Endothelial cell of umbilical vein (primary cell): Measurements from ENCODE around the gene PRMT7. TPM values are rescaled to one million over a fixed set of nuclear protein-coding genes. Genes with fewer than 3 reads are reported as not detected.

Experiments
- BruUV-seq: library from RNA; stranded (reverse); fragments of 400-500 nt; replicated peaks from 2 replicates; lab custom pipeline; 2021; lab: Mats Ljungman, UMichigan
- CTCF ChIA-PET: fragments of 300-600, 350-600 bp; sonication (Branson Sonifier 250); formaldehyde crosslinking; loops from one replicate; lab custom pipeline; 2021; ENCODE audit warnings: antibody characterized with exemption, inconsistent platforms; lab: Charles Lee
- POLR2A ChIA-PET: fragments of 300-600, 350-600 bp; sonication (Branson Sonifier 250); formaldehyde crosslinking; loops from one replicate; lab custom pipeline; 2021; ENCODE audit warnings: antibody characterized with exemption, inconsistent platforms; lab: Charles Lee
- DNase-seq: peaks from one replicate; pipeline ENCODE4 v3.0.0-alpha.2; 2011; ENCODE audit warnings: low read depth, low spot score
- FAIRE-seq: peaks from 2 replicates; lab custom pipeline; 2011; peaks lifted over from hg19 to GRCh38; lab: Jason Lieb, UNC
- H2AFZ ChIP-seq: 2 replicates; pipeline ENCODE4 v1.6.0; 2012; ENCODE audit warnings: low read depth, low read length, control low read depth, inconsistent platforms
- H3K27ac ChIP-seq: 2 replicates; pipeline ENCODE4 v1.5.1; 2011; ENCODE audit warnings: low read depth, mild to moderate bottlenecking, control low read depth, low read length, moderate library complexity; ENCODE audit not compliant: insufficient read depth
- H3K27me3 ChIP-seq, 2 experiments: 2 replicates each; pipeline versions ENCODE4 v1.6.0 to v1.6.1; 2011; ENCODE audit warnings: low read length in 2 of 2, mixed read lengths in 1 of 2; ENCODE audit not compliant: control insufficient read depth in 2 of 2, insufficient read depth in 2 of 2
- H3K36me3 ChIP-seq, 2 experiments: 2 replicates in 1 of 2; 3 replicates in 1 of 2; pipeline ENCODE4 v1.5.1; 2011; ENCODE audit warnings: low read length in 2 of 2, mild to moderate bottlenecking in 1 of 2, moderate library complexity in 1 of 2; ENCODE audit not compliant: control insufficient read depth in 2 of 2, insufficient read depth in 2 of 2; ENCODE audit errors: extremely low read depth in 1 of 2
- H3K4me1 ChIP-seq: 3 replicates; pipeline ENCODE4 v1.5.1; 2011; ENCODE audit warnings: mild to moderate bottlenecking, low read length; ENCODE audit not compliant: control insufficient read depth, insufficient read depth; ENCODE audit errors: extremely low read depth
- H3K4me2 ChIP-seq: 2 replicates; pipeline ENCODE4 v1.6.1; 2011; ENCODE audit warnings: low read length, control low read depth, mixed read lengths; ENCODE audit not compliant: insufficient read depth
- H3K4me3 ChIP-seq, 3 experiments: fragments of 200-600 bp in 1 of 3; sonication (generic), shearing (Covaris generic) in 1 of 3; replicated peaks in 1 of 3; 2 replicates each; pipeline ENCODE4 v1.5.1; 2011 to 2016; ENCODE audit warnings: control low read depth in 3 of 3, low read length in 3 of 3, mild to moderate bottlenecking in 2 of 3, inconsistent platforms in 1 of 3, low read depth in 1 of 3, moderate library complexity in 1 of 3; ENCODE audit not compliant: insufficient read depth in 1 of 3
- H3K79me2 ChIP-seq: 2 replicates; pipeline ENCODE4 v1.6.0; 2012; ENCODE audit warnings: low read length, inconsistent platforms; ENCODE audit not compliant: control insufficient read depth, insufficient read depth
- H3K9ac ChIP-seq: replicated peaks from 2 replicates; pipeline ENCODE3; 2011; ENCODE audit warnings: low read length, control low read depth; ENCODE audit not compliant: insufficient read depth; ENCODE audit errors: extremely low read depth
- H3K9me1 ChIP-seq: replicated peaks from 3 replicates; pipeline ENCODE4 v1.6.0; 2011; ENCODE audit warnings: mild to moderate bottlenecking, low read length; ENCODE audit not compliant: control insufficient read depth, insufficient read depth; ENCODE audit errors: extremely low read depth
- H3K9me3 ChIP-seq: replicated peaks from 2 replicates; pipeline ENCODE4 v1.5.1; 2012; ENCODE audit warnings: low read length, inconsistent platforms; ENCODE audit not compliant: control insufficient read depth, insufficient read depth
- H4K20me1 ChIP-seq: replicated peaks from 2 replicates; pipeline ENCODE3; 2011; ENCODE audit warnings: mild to moderate bottlenecking, low read length; ENCODE audit not compliant: control insufficient read depth, insufficient read depth; ENCODE audit errors: extremely low read depth
- EZH2 ChIP-seq: IDR thresholded peaks from 2 replicates; pipeline ENCODE4 v1.6.1; 2012; ENCODE audit warnings: borderline replicate concordance, low read depth, mild to moderate bottlenecking, moderate library complexity, low read length, inconsistent platforms; ENCODE audit not compliant: severe bottlenecking
- FOS ChIP-seq: IDR thresholded peaks from 2 replicates; pipeline ENCODE4 v1.6.1; 2011; ENCODE audit warnings: mild to moderate bottlenecking, low read length, moderate library complexity, borderline replicate concordance; ENCODE audit not compliant: insufficient read depth
- GATA2 ChIP-seq: IDR thresholded peaks from 2 replicates; pipeline ENCODE4 v1.7.0; 2011; ENCODE audit warnings: low read depth, mild to moderate bottlenecking, moderate library complexity, mixed read lengths, low read length; ENCODE audit not compliant: insufficient read length, insufficient read depth
- JUN ChIP-seq: IDR thresholded peaks from 2 replicates; pipeline ENCODE4 v1.6.1; 2011; ENCODE audit warnings: borderline replicate concordance, low read depth; ENCODE audit not compliant: insufficient read length, insufficient read depth
- MYC ChIP-seq: IDR thresholded peaks from one replicate; pipeline ENCODE4 v1.6.1; 2011; ENCODE audit warnings: mild to moderate bottlenecking, low read depth, low read length
- POLR2A ChIP-seq: IDR thresholded peaks from 2 replicates; pipeline ENCODE4 v1.6.1; 2012; ENCODE audit warnings: low read depth, mild to moderate bottlenecking, control low read depth, low read length
- POLR2AphosphoS5 ChIP-seq: IDR thresholded peaks from 2 replicates; pipeline ENCODE4 v1.6.1; 2012; ENCODE audit warnings: low read depth, mild to moderate bottlenecking, control low read depth, low read length, moderate library complexity; ENCODE audit not compliant: insufficient read depth
- dilution Hi-C: fragments of 300-500 bp; cut with MboI; formaldehyde crosslinking; loops from one replicate; pipeline ENCODE4 v1.15.0; 2019; ENCODE audit warnings: low sequenced_read_pairs; ENCODE audit not compliant: extremely low pct_ligation_motif_present
- intact Hi-C: fragments of 100-400 bp; cut with micrococcal nuclease; formaldehyde crosslinking; loops from one replicate; pipeline ENCODE4 v1.10.0; 2022
- polyA plus RNA-seq, 4 experiments: library from polyadenylated mRNA; depleted of rRNA in 3 of 4; stranded (reverse) in 3 of 4; unstranded in 1 of 4; fragments of >200 nt; gene quantifications; 2 replicates each; pipeline versions ENCODE4 v1.2.1 to v1.2.3, GENCODE V29; 2011 to 2012; ENCODE audit warnings: missing spikeins in 1 of 4
- total RNA-seq: library from RNA; stranded (reverse); gene quantifications from 2 replicates; pipeline ENCODE4 v1.2.3, GENCODE V29; 2021
- TF ChIP-seq, protein P1 (sequence below), 2 donors: IDR thresholded peaks; 1 replicate in 1 of 2; 2 replicates in 1 of 2; pipeline ENCODE4 v1.5.1; 2011; ENCODE audit warnings: low read length in 2 of 2, mild to moderate bottlenecking in 2 of 2, moderate library complexity in 2 of 2, control low read depth in 1 of 2, inconsistent platforms in 1 of 2, low read depth in 1 of 2; ENCODE audit not compliant: insufficient read depth in 1 of 2; ENCODE audit errors: extremely low read depth in 1 of 2
- TF ChIP-seq, protein P2 (sequence below): IDR thresholded peaks from 2 replicates; pipeline ENCODE4 v1.6.1; 2011; ENCODE audit not compliant: insufficient read depth, insufficient read length

Gene PRMT7
- total and polyA plus RNA-seq, 2 donors (not counting 3 experiments of a cell fraction or from before 2014, with no cell fraction given), result 43.4 to 57.9 TPM

DNA sequence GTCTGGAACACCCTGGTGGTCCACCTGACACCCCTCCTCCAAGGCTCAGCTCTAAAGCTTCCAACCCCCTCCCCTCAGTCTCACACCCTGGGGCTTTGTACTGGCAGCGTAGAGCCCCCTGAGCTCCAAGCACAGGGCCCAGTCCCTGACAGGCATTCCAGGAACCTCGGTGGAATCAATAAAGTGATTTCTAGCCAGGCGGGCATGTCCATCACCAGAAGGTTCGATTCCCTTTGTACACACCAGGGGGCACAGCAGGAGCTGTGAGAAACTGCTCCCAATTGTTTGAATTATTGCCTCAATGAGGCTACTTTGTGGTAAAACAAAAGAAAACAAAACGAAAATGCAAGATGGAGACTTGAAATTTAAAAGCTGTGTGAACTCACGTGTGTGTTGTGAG lies 85.7 kb downstream of the PRMT7 start:
- H2AFZ ChIP-seq, result no peak overlapping the region
- FAIRE-seq (peak; percentile 85), DNase-seq (peak; percentile 43)
- CTCF ChIA-PET, result interaction anchor here (0.6 to 5.1 kb wide), 22 partner anchors 10 to 135 kb away, joined by 3 to 44 read pairs (median 4); no protein-coding TSS in a partner anchor
- intact Hi-C loops (loop anchor here (1.0 kb wide), 1 partner anchor 114 kb away; no protein-coding TSS in a partner anchor), dilution Hi-C loops (no loop called here)
- H3K9me3 ChIP-seq, result no peaks in the 10 kb centered on the region
- BruUV-seq, result no TSS peak
- H3K36me3 ChIP-seq, result no peaks in the 10 kb centered on the region
- no peaks in the 10 kb centered on the region for H4K20me1 ChIP-seq
- H3K27me3 ChIP-seq, result peaks cover 6 to 8% of the 10 kb centered on the region in 2 experiments
- H3K9ac ChIP-seq, result no peak overlapping the region
- H3K9me1 ChIP-seq, result no peaks in the 10 kb centered on the region
- no peaks in the 10 kb centered on the region for H3K79me2 ChIP-seq
- H3K4me2 ChIP-seq, result no peak overlapping the region
- POLR2A ChIA-PET, result no interaction called here
- no peak for TF ChIP-seq MYC
- TF ChIP-seq, protein P1, sequence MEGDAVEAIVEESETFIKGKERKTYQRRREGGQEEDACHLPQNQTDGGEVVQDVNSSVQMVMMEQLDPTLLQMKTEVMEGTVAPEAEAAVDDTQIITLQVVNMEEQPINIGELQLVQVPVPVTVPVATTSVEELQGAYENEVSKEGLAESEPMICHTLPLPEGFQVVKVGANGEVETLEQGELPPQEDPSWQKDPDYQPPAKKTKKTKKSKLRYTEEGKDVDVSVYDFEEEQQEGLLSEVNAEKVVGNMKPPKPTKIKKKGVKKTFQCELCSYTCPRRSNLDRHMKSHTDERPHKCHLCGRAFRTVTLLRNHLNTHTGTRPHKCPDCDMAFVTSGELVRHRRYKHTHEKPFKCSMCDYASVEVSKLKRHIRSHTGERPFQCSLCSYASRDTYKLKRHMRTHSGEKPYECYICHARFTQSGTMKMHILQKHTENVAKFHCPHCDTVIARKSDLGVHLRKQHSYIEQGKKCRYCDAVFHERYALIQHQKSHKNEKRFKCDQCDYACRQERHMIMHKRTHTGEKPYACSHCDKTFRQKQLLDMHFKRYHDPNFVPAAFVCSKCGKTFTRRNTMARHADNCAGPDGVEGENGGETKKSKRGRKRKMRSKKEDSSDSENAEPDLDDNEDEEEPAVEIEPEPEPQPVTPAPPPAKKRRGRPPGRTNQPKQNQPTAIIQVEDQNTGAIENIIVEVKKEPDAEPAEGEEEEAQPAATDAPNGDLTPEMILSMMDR (IDR thresholded peaks at IDR 0.05; ENCODE audit: extremely low read depth in 1 of 2, insufficient read depth in 1 of 2, low read depth in 1 of 2, low read length in 2 of 2), result peak; percentile 57 to 70
- H3K4me1 ChIP-seq, result no peaks in the 10 kb centered on the region
- no peak overlapping the region for H3K4me3 ChIP-seq
- no peak overlapping the region for H3K27ac ChIP-seq

- Histone ChIP-seq H3K4me2 (no peak overlapping the region), H3K9me1 (no peaks in the 10 kb centered on the region), H3K79me2 (no peaks in the 10 kb centered on the region), H3K9ac (no peak overlapping the region), H3K4me1 (no peaks in the 10 kb centered on the region), H2AFZ (no peak overlapping the region), H3K4me3 (no peak overlapping the region), H4K20me1 (no peaks in the 10 kb centered on the region), H3K27ac (no peak overlapping the region), H3K27me3 (peaks cover 7 to 8% of the 10 kb centered on the region in 2 experiments), H3K36me3 (no peaks in the 10 kb centered on the region), H3K9me3 (no peaks in the 10 kb centered on the region)
- TF ChIP-seq JUN (no peak), POLR2A (no peak), EZH2 (no peak), FOS (no peak), MYC (no peak), POLR2AphosphoS5 (no peak), GATA2 (no peak)
- TF ChIP-seq, protein P2, sequence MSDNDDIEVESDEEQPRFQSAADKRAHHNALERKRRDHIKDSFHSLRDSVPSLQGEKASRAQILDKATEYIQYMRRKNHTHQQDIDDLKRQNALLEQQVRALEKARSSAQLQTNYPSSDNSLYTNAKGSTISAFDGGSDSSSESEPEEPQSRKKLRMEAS, result no peak
- TF ChIP-seq, protein P1 (IDR thresholded peaks at IDR 0.05; ENCODE audit: extremely low read depth in 1 of 2, insufficient read depth in 1 of 2, low read depth in 1 of 2, low read length in 2 of 2), result no peak
- no TSS peak for BruUV-seq
- POLR2A ChIA-PET, result no interaction called here
- DNase-seq (no peak), FAIRE-seq (no peak)
- CTCF ChIA-PET, result interaction anchor here (1.1 to 5.1 kb wide), 7 partner anchors 9 to 136 kb away, joined by 3 to 44 read pairs (median 7); no protein-coding TSS in a partner anchor
- dilution Hi-C loops (no loop called here), intact Hi-C loops (no loop called here)
Measured at GRCh38 chr16:68397710-68398201, 86.9 kb downstream of the PRMT7 start.
